ENCODE data around the gene SENP8.

Gene SENP8

GRCh38 chr15:72178976-72179585 is 60.9 kb downstream of the SENP8 start:
- DNase-seq = no peak

- no peak for DNase-seq
These were observed 61.9 kb downstream of the SENP8 start for GRCh38 chr15:72179950-72180581.

DNA sequence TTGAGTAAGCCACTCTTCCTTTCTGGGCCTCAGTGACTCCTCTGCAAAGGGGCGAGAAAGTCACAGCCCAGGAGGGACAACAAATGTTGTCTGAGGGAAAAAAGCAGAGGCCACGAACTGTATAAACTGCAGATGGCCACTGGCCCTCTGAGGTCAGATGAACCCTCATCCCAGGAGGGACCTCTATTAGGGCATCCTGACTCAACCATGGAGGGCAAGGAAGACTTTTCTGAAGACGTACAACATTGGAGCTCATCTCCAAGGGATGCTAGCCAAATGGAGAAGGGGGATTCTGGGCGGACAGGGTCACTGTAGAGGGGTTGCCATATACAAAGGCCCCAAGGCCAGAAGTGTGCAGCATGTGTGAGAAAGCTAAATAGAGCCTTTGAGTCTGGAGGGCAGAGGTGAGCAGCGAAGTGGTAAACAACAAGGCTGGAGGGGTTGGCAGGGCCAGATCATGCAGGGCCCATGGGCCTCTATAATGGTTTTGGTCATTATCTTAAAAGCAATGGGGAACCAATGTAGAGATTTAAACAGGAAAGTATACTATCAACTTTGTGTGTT is 62.6 kb downstream of the SENP8 start:
- no peak for DNase-seq

- DNase-seq = no peak
These were observed 64.0 kb downstream of the SENP8 start for GRCh38 chr15:72182244-72182643.

GRCh38 chr15:72182673-72183072 is 64.5 kb downstream of the SENP8 start:
- DNase-seq = no peak

DNA sequence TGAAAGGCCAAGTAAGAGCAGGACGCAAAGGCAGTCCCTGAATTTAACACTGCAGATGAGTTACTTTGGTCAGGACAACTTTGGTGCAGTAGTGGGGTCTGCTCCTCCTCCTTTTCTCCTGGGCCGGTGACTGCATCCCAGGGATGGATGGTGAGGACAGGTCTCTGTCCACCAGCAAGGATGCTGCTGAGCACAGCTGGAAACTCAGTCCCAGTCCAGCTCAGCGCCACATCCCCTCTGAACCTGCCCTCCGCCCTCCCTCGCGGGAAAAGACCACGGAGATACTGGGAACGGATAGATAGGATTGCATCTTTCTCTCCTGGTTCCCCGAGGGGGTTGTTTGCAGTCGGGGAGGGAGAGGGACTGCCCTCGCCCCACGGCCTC is 65.6 kb downstream of the SENP8 start:
- DNase-seq = no peak

DNA sequence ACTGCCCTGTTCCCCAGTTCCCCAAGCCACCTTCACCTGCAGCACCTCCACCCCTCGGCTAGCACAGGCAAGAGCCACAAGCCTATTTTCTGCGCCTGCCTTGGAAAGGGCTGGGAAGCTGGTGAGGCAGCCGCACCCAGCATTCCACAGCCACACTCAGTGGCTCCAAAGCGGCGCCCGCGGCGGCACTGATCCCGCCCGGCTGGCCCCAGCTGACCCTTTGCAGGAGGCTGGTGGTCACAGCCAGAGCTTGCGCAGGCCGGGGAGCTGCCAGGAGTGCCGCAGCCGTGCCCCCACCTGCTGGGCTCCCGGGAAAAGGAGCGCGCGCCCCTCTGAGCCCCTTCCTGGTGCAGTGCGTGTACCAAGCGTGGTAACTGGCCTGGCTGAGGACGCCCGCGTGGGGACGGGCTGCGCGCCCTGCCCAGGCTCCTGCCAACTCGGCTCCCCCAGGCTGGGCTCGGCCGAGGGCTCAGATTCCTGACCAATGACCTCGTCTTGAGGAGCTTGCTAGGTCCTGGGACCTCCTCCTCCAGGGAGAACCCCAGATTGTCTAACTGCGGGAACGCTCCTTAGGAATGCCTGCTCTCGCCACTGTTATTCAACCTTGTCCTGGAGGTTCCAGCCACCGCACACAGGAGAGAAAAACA is 66.1 kb downstream of the SENP8 start:
- DNase-seq = no peak

- DNase-seq = no peak
These were observed 71.2 kb downstream of the SENP8 start for GRCh38 chr15:72189250-72189902.

DNA sequence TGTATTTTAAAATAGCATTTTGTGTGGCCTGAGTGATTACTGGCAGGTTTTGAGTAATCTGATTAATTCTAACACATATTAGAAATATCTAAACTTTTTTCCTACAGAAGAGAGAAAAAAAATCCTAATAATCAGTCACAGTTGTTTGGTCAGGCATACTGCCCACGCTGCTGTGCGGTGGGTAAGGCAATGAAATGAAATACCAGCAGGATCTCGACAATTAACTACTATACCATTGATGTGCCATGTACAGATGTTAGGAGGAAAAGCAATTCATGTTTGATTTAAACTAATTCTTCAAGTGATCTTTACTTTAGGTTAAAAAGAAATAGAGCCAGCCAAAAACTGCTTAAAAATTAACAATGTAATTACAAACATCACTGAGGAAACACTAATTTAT is 74.2 kb downstream of the SENP8 start:
- no peak for DNase-seq

All from activated effector memory CD4-positive, alpha-beta T cell treated with Interleukin-2 at 50 U/mL for 16 hours (primary cell).